K562 (cell line): Measurements from ENCODE around the gene PCSK6. TPM values are rescaled to one million over a fixed set of nuclear protein-coding genes. Genes with fewer than 3 reads are reported as not detected.

Source experiments
- ATAC-seq: fragments of 200-7000 bp; cut with Tn5 transposase; 3 replicates; pipeline ENCODE4 v1.9.1; 2020; ENCODE audit warnings: moderate library complexity
- BruUV-seq: library from RNA; stranded (reverse); fragments of 400-500 nt; replicated peaks from 2 replicates; lab custom pipeline; 2021; lab: Mats Ljungman, UMichigan
- CTCF ChIA-PET: fragments of 300-600 bp; formaldehyde crosslinking; extraction: SDS; loops from one replicate; lab custom pipeline; 2021; ENCODE audit warnings: low intra/inter-chr PET ratio; lab: Yijun Ruan, JAX
- POLR2A ChIA-PET: fragments of 300-600, 350-650 bp; sonication (Branson Sonifier 250); formaldehyde crosslinking; extraction: SDS; loops from one replicate; lab custom pipeline; 2021; ENCODE audit warnings: antibody characterized with exemption, inconsistent platforms; lab: Yijun Ruan, JAX
- DNase-seq, 4 experiments: peaks; one replicate each; pipeline versions ENCODE4 v3.0.0 to v3.0.0-alpha.2; 2011 to 2018; ENCODE audit warnings: low spot score in 3 of 4, mixed read lengths in 3 of 4; ENCODE audit errors: extremely low read depth in 1 of 4
- FAIRE-seq: peaks from 2 replicates; lab custom pipeline; 2011; peaks lifted over from hg19 to GRCh38; lab: Jason Lieb, UNC
- H2AFZ ChIP-seq: 2 replicates; pipeline ENCODE4 v1.6.0; 2011; ENCODE audit warnings: low read depth, low read length, control low read depth, inconsistent platforms
- H3K27ac ChIP-seq: fragments of 200-600 bp; 3 replicates; pipeline ENCODE4 v1.8.0; 2011; ENCODE audit warnings: low read depth, mild to moderate bottlenecking, control low read depth, inconsistent platforms, low read length, moderate library complexity, mixed read lengths; ENCODE audit errors: extremely low read depth
- H3K27me3 ChIP-seq, 2 experiments: fragments of 300-600 bp in 1 of 2; 2 replicates in 1 of 2; 3 replicates in 1 of 2; pipeline versions ENCODE4 v1.6.0 to v1.8.0; 2011; ENCODE audit warnings: inconsistent platforms in 2 of 2, low read length in 2 of 2, mild to moderate bottlenecking in 1 of 2, mixed read lengths in 1 of 2, moderate library complexity in 1 of 2; ENCODE audit not compliant: control insufficient read depth in 2 of 2, insufficient read depth in 2 of 2
- H3K36me3 ChIP-seq: fragments of 300-600 bp; 3 replicates; pipeline ENCODE4 v1.8.0; 2011; ENCODE audit warnings: mild to moderate bottlenecking, low read length, inconsistent platforms; ENCODE audit not compliant: control insufficient read depth, insufficient read depth
- H3K4me1 ChIP-seq, 2 experiments: fragments of 200-600 bp in 1 of 2; replicated peaks in 1 of 2; 2 replicates in 1 of 2; 3 replicates in 1 of 2; pipeline versions ENCODE4 v1.5.1 to v1.8.0; 2011; ENCODE audit warnings: inconsistent platforms in 2 of 2, low read length in 2 of 2, mild to moderate bottlenecking in 1 of 2, mixed read lengths in 1 of 2, moderate library complexity in 1 of 2; ENCODE audit not compliant: control insufficient read depth in 2 of 2, insufficient read depth in 2 of 2
- H3K4me2 ChIP-seq: 2 replicates; pipeline ENCODE4 v1.6.1; 2011; ENCODE audit warnings: low read length, control low read depth, inconsistent platforms, mixed read lengths; ENCODE audit not compliant: insufficient read depth
- H3K4me3 ChIP-seq: fragments of 200-600 bp; sonication (generic), shearing (Covaris generic); 2 replicates; pipeline ENCODE4 v1.5.1; 2016; ENCODE audit warnings: control low read depth, inconsistent platforms
- H3K79me2 ChIP-seq: fragments of 200-600 bp; 3 replicates; pipeline ENCODE4 v1.8.0; 2011; ENCODE audit warnings: low read length, inconsistent platforms; ENCODE audit not compliant: control insufficient read depth, insufficient read depth
- H3K9ac ChIP-seq, 2 experiments: 2 replicates each; pipeline versions ENCODE4 v1.6.0 to v1.6.1; 2011; ENCODE audit warnings: low read depth in 2 of 2, low read length in 2 of 2, control low read depth in 1 of 2, inconsistent platforms in 1 of 2, mild to moderate bottlenecking in 1 of 2, mixed read lengths in 1 of 2; ENCODE audit not compliant: insufficient read depth in 1 of 2
- H3K9me1 ChIP-seq: one replicate; pipeline ENCODE4 v1.6.0; 2011; ENCODE audit warnings: inconsistent platforms, mild to moderate bottlenecking, low read length, moderate library complexity; ENCODE audit not compliant: control insufficient read depth, insufficient read depth
- H3K9me3 ChIP-seq: replicated peaks from 2 replicates; pipeline ENCODE4 v1.5.1; 2011; ENCODE audit warnings: low read depth, low read length, inconsistent platforms; ENCODE audit not compliant: control insufficient read depth, insufficient read depth
- H4K20me1 ChIP-seq: replicated peaks from 2 replicates; pipeline ENCODE4 v1.6.1; 2011; ENCODE audit warnings: low read length, inconsistent platforms, mixed read lengths; ENCODE audit not compliant: control insufficient read depth, insufficient read depth
- BRD4 ChIP-seq: fragments of 200-600 bp; sonication (generic); IDR thresholded peaks from 2 replicates; pipeline ENCODE4 v1.6.1; 2017; ENCODE audit warnings: inconsistent platforms
- CBFA2T3 ChIP-seq: fragments of 450-650 bp; IDR thresholded peaks from 2 replicates; pipeline ENCODE4 v1.6.1; 2017
- E2F5 ChIP-seq: sonication (generic); formaldehyde crosslinking; IDR thresholded peaks from 2 replicates; pipeline ENCODE4 v1.8.0; 2022; ENCODE audit warnings: mild to moderate bottlenecking, missing genetic modification reagents
- HDAC1 ChIP-seq, 2 experiments: fragments of 450-650 bp; IDR thresholded peaks; 2 replicates each; pipeline ENCODE4 v1.6.1; 2016 to 2017; ENCODE audit warnings: inconsistent platforms in 1 of 2, mild to moderate bottlenecking in 1 of 2, moderate library complexity in 1 of 2
- MEIS2 ChIP-seq: fragments of 450-650 bp; IDR thresholded peaks from 2 replicates; pipeline ENCODE4 v1.6.1; 2014; ENCODE audit warnings: mild to moderate bottlenecking; ENCODE audit not compliant: partially characterized antibody
- NBN ChIP-seq: fragments of 450-650 bp; IDR thresholded peaks from 2 replicates; pipeline ENCODE4 v1.6.1; 2016; ENCODE audit warnings: low read depth, mild to moderate bottlenecking
- PTBP1 ChIP-seq: fragments of 200-400 bp; formaldehyde crosslinking; IDR thresholded peaks from 2 replicates; pipeline ENCODE4 v1.6.1; 2017; ENCODE audit warnings: low read depth, low read length
- SLC30A9 ChIP-seq: fragments of 250-450 bp; sonication (Bioruptor Pico); IDR thresholded peaks from 2 replicates; pipeline ENCODE4 v1.8.0; 2022; ENCODE audit warnings: mild to moderate bottlenecking, moderate library complexity
- TEAD1 ChIP-seq, 2 experiments: fragments of 450-650 bp in 1 of 2; sonication (generic) in 1 of 2; formaldehyde crosslinking; IDR thresholded peaks; 2 replicates each; pipeline versions ENCODE4 v1.4.0 to v1.8.0; 2020 to 2022; ENCODE audit warnings: mild to moderate bottlenecking in 2 of 2, missing genetic modification reagents in 1 of 2
- THRAP3 ChIP-seq: fragments of 450-650 bp; IDR thresholded peaks from 2 replicates; pipeline ENCODE4 v1.6.1; 2016; ENCODE audit warnings: mild to moderate bottlenecking, inconsistent platforms, borderline replicate concordance
- ZBTB26 ChIP-seq: fragments of 450-650 bp; formaldehyde crosslinking; IDR thresholded peaks from 2 replicates; pipeline ENCODE4 v1.4.0; 2022; ENCODE audit warnings: missing genetic modification characterization
- ZNF717 ChIP-seq: fragments of 250-450 bp; sonication (Bioruptor Pico); IDR thresholded peaks from 2 replicates; pipeline ENCODE4 v1.5.0; 2021
- WGBS: fragments of 100-300 bp; shearing (Covaris generic); methylation state at CpG from one replicate; pipeline ENCODE4 v1.1.6; 2016; ENCODE audit warnings: low coverage, mixed read lengths; ENCODE audit not compliant: insufficient coverage; ENCODE audit errors: missing lambda C conversion rate; 5-methylcytosine and 5-hydroxymethylcytosine counted together
- in situ Hi-C: fragments of 300-500 bp; cut with MboI; formaldehyde crosslinking; loops from 4 replicates; pipeline ENCODE4 v1.15.0; 2018; ENCODE audit warnings: inconsistent platforms, mixed read lengths
- intact Hi-C: fragments of 100-400 bp; cut with micrococcal nuclease; formaldehyde crosslinking; loops from 2 replicates; pipeline ENCODE4 v1.14.2; 2022
- polyA plus RNA-seq, 8 experiments: library from polyadenylated mRNA; depleted of rRNA in 4 of 8; stranded (reverse) in 5 of 8; unstranded in 3 of 8; fragments of >200 nt; fragmentation: Nextera tagmentation in 2 of 8; fragmentation: Illumina TruSeq in 1 of 8; extraction: Ambion mirVana in 2 of 8; extraction: Trizol in 1 of 8; gene quantifications; 2 replicates each; pipeline versions ENCODE4 v1.2.1 to v1.2.3, GENCODE V29; 2011 to 2014; ENCODE audit warnings: inconsistent platforms in 1 of 8, missing spikeins in 1 of 8
- total RNA-seq, 7 experiments: library from RNA; depleted of rRNA in 6 of 7; stranded (reverse); fragments of >200 nt in 6 of 7; fragmentation: Illumina TruSeq in 2 of 7; extraction: Trizol in 2 of 7; gene quantifications; 2 replicates each; pipeline versions ENCODE4 v1.2.1 to v1.2.3, GENCODE V29; 2011 to 2021; ENCODE audit warnings: low replicate concordance in 1 of 7
- TF ChIP-seq, protein P1 (sequence below): sonication (generic); formaldehyde crosslinking; IDR thresholded peaks from 2 replicates; pipeline ENCODE4 v1.8.0; 2022; ENCODE audit warnings: mild to moderate bottlenecking, missing genetic modification reagents, borderline replicate concordance
- TF ChIP-seq, protein P2 (sequence below): sonication (generic); formaldehyde crosslinking; IDR thresholded peaks from 2 replicates; pipeline ENCODE4 v1.8.0; 2022; ENCODE audit warnings: missing genetic modification reagents, mild to moderate bottlenecking, moderate library complexity, borderline replicate concordance
- TF ChIP-seq, protein P3 (sequence below): sonication (generic); formaldehyde crosslinking; IDR thresholded peaks from 2 replicates; pipeline ENCODE4 v1.8.1; 2022; ENCODE audit warnings: missing genetic modification reagents

The PCSK6 gene
- total and polyA plus RNA-seq, 9 of the 15 experiments (the other 6 are each of a cell fraction or from before 2014, with no cell fraction given): 2.2 to 32.6 (median 14.5) TPM

DNA sequence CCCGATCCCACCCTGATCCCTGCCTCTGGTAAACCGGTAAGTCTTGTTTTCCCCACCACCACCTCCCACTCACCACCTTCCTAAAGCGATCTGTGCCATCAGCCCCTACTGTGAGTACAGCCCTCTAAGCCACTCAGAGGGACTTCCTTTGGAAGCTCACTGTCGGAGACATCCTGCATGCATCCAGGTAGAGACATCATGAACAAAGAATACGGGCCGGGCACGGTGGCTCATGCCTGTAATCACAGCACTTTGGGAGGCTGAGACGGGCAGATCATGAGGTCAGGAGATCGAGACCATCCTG, 13.7 kb upstream of the PCSK6 start (continued):
- TF ChIP-seq, protein P1, sequence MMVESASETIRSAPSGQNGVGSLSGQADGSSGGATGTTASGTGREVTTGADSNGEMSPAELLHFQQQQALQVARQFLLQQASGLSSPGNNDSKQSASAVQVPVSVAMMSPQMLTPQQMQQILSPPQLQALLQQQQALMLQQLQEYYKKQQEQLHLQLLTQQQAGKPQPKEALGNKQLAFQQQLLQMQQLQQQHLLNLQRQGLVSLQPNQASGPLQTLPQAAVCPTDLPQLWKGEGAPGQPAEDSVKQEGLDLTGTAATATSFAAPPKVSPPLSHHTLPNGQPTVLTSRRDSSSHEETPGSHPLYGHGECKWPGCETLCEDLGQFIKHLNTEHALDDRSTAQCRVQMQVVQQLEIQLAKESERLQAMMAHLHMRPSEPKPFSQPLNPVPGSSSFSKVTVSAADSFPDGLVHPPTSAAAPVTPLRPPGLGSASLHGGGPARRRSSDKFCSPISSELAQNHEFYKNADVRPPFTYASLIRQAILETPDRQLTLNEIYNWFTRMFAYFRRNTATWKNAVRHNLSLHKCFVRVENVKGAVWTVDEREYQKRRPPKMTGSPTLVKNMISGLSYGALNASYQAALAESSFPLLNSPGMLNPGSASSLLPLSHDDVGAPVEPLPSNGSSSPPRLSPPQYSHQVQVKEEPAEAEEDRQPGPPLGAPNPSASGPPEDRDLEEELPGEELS (CRISPR knock-in tag): no peak
- TF ChIP-seq ZNF717 (no peak), SLC30A9 (CRISPR knock-in tag) (no peak), TEAD1 (CRISPR knock-in tag; IDR thresholded peaks at IDR 0.05) (no peak)
- TF ChIP-seq, protein P2, sequence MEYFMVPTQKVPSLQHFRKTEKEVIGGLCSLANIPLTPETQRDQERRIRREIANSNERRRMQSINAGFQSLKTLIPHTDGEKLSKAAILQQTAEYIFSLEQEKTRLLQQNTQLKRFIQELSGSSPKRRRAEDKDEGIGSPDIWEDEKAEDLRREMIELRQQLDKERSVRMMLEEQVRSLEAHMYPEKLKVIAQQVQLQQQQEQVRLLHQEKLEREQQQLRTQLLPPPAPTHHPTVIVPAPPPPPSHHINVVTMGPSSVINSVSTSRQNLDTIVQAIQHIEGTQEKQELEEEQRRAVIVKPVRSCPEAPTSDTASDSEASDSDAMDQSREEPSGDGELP: no peak

DNA sequence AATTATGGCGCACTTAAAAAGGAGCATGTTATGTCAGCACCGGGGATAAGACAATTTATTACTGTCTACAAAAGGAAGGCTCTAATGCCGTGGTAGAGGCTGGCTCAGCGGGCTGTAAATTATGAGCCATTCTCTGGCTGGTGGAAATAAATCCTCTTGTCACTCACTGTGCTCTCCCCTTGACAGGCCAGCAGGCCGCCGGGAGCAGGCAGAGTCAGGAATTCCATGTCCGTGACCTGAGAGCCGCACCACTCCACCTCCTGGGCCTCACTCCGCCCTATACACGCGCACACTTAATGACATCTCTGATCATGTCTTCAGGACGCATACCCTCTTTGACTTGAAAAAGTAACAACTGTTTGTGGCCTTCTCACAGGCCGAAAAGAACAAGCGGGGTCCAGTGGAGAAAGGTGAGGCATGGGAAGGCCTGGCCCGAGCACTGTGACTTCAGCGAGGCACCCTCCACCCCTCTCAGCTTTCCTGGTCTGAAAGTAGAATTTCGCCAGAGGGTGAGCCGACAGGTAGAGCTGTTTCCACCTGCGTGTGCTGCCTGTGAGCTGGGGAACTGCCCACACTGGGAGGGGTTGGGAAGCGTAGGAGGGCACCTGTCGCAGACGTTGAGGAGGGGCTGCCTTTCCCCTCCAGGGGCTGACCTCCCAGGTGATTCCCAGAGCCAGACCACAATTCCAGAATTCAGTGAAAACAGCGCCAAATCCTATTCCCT, 13.2 kb upstream of the PCSK6 start:
- H3K9ac ChIP-seq: no peak overlapping the region
- no TSS peak for BruUV-seq
- H3K4me2 ChIP-seq: no peak overlapping the region
- peaks cover 3% of the 10 kb centered on the region for H3K9me1 ChIP-seq
- no peaks in the 10 kb centered on the region for H3K79me2 ChIP-seq
- no peak overlapping the region for H2AFZ ChIP-seq
- in situ Hi-C loops (no loop called here), intact Hi-C loops (loop anchor here (2.0 kb wide), 1 partner anchor 202 kb away; no protein-coding TSS in a partner anchor)
- no peak overlapping the region for H3K27ac ChIP-seq
- H3K27me3 ChIP-seq: peaks cover 4 to 42% of the 10 kb centered on the region in 2 experiments; a peak in 4 of 5 replicates
- no peaks in the 10 kb centered on the region for H3K9me3 ChIP-seq
- peaks cover 16 to 17% of the 10 kb centered on the region in 2 experiments; a peak in 4 of 5 replicates for H3K4me1 ChIP-seq
- 37% methylated on average over 22 of the region's 23 CpGs for WGBS
- ATAC-seq: no peak
- POLR2A ChIA-PET: interaction anchor here (0.9 to 1.0 kb wide), 3 partner anchors 33 to 208 kb away, joined by 3 to 4 read pairs (median 4); partner anchors contain the start of gene SNRPA1
- no peak for FAIRE-seq
- CTCF ChIA-PET: interaction anchor here (0.7 to 0.8 kb wide), 2 partner anchors 52 to 203 kb away, joined by 3 to 7 read pairs; no protein-coding TSS in a partner anchor
- no peaks in the 10 kb centered on the region for H4K20me1 ChIP-seq
- no peak overlapping the region for H3K4me3 ChIP-seq
- no peak for DNase-seq
- no peaks in the 10 kb centered on the region for H3K36me3 ChIP-seq
- no peak for TF ChIP-seq PTBP1
- TF ChIP-seq THRAP3: no peak
- TF ChIP-seq, protein P3, sequence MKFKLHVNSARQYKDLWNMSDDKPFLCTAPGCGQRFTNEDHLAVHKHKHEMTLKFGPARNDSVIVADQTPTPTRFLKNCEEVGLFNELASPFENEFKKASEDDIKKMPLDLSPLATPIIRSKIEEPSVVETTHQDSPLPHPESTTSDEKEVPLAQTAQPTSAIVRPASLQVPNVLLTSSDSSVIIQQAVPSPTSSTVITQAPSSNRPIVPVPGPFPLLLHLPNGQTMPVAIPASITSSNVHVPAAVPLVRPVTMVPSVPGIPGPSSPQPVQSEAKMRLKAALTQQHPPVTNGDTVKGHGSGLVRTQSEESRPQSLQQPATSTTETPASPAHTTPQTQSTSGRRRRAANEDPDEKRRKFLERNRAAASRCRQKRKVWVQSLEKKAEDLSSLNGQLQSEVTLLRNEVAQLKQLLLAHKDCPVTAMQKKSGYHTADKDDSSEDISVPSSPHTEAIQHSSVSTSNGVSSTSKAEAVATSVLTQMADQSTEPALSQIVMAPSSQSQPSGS (CRISPR knock-in tag): no peak
- no peak for TF ChIP-seq NBN
- peak; percentile 45 for TF ChIP-seq MEIS2
- TF ChIP-seq ZBTB26: no peak
- TF ChIP-seq E2F5 (CRISPR knock-in tag): no peak
- no peak for TF ChIP-seq HDAC1 (IDR thresholded peaks at IDR 0.05)
- TF ChIP-seq CBFA2T3: no peak
- no peak for TF ChIP-seq BRD4
